Measurements from ENCODE around the gene MAPKAP1.

MAPKAP1 gene

DNA sequence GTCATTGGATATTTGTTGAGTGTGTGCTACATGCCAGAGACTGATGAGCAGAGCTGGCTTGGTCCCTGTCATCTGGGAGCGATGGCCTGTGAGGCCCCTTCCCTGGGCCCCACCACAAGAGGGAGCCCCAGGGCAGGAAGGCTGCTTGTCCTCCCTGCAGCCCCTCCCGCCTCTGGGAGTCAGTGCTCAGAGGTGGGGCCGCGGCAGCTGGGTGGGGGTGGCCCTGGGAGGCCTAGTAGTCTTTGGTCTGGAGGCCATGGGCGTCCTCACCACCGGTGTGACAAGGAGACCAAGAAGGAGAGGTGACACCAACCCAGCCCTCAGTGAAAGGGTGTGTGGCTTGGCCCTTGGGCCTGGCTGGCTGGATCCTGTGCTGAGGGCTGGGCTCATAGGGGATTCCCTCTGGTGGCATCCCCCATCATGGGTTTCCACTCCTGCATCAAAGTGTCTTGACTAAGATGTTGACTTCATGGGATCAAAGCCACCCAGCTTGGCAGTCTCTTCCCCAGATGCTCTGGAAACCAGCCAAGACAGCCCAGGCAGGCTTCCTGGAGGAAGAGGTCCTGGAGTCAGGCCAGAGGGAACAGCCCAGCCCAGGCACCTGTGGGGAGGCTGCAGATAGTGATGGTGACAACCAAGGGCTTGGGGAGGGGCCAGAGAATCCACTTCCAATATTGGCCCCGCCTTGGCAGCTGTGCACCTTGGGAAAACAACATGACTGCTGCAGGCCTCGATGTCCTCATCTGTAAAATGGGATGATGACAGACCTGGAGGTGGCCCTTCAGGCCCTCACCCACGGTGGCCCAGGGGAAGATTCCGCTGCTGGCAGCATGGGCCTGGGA, 278.7 kb downstream of the MAPKAP1 start:
- no peak for TF ChIP-seq CTCF (IDR thresholded peaks at IDR 0.05)
- Histone ChIP-seq H3K4me1 (ENCODE audit: control insufficient read depth in 1 of 2, insufficient read depth in 1 of 2, low read depth in 1 of 2, low read length in 1 of 2) (no peaks in the 10 kb centered on the region), H3K9me3 (no peaks in the 10 kb centered on the region), H3K27ac (no peak overlapping the region), H3K4me3 (ENCODE audit: low read depth in 1 of 2, low read length in 1 of 2) (no peak overlapping the region), H3K36me3 (no peaks in the 10 kb centered on the region), H3K27me3 (no peaks in the 10 kb centered on the region)

GRCh38 chr9:125427556-125427955, 279.5 kb downstream of the MAPKAP1 start:
- Histone ChIP-seq H3K36me3 (no peaks in the 10 kb centered on the region), H3K9me3 (no peaks in the 10 kb centered on the region), H3K27me3 (no peaks in the 10 kb centered on the region), H3K4me1 (ENCODE audit: control insufficient read depth in 1 of 2, insufficient read depth in 1 of 2, low read depth in 1 of 2, low read length in 1 of 2) (no peaks in the 10 kb centered on the region), H3K27ac (no peak overlapping the region), H3K4me3 (ENCODE audit: low read depth in 1 of 2, low read length in 1 of 2) (no peak overlapping the region)
- no peak for TF ChIP-seq CTCF (IDR thresholded peaks at IDR 0.05)

- Histone ChIP-seq H3K27ac (no peak overlapping the region), H3K27me3 (no peaks in the 10 kb centered on the region), H3K4me1 (ENCODE audit: control insufficient read depth in 1 of 2, insufficient read depth in 1 of 2, low read depth in 1 of 2, low read length in 1 of 2) (no peaks in the 10 kb centered on the region), H3K4me3 (ENCODE audit: low read depth in 1 of 2, low read length in 1 of 2) (no peak overlapping the region), H3K36me3 (no peaks in the 10 kb centered on the region), H3K9me3 (no peaks in the 10 kb centered on the region)
- no peak for TF ChIP-seq CTCF (IDR thresholded peaks at IDR 0.05)
Observed at GRCh38 chr9:125426926-125427325, 280.1 kb downstream of the MAPKAP1 start.

GRCh38 chr9:125425901-125426515, 281.0 kb downstream of the MAPKAP1 start:
- TF ChIP-seq CTCF (IDR thresholded peaks at IDR 0.05): no peak
- Histone ChIP-seq H3K9me3 (no peaks in the 10 kb centered on the region), H3K36me3 (no peaks in the 10 kb centered on the region), H3K4me3 (ENCODE audit: low read depth in 1 of 2, low read length in 1 of 2) (no peak overlapping the region), H3K27ac (no peak overlapping the region), H3K4me1 (ENCODE audit: control insufficient read depth in 1 of 2, insufficient read depth in 1 of 2, low read depth in 1 of 2, low read length in 1 of 2) (no peaks in the 10 kb centered on the region), H3K27me3 (no peaks in the 10 kb centered on the region)

DNA sequence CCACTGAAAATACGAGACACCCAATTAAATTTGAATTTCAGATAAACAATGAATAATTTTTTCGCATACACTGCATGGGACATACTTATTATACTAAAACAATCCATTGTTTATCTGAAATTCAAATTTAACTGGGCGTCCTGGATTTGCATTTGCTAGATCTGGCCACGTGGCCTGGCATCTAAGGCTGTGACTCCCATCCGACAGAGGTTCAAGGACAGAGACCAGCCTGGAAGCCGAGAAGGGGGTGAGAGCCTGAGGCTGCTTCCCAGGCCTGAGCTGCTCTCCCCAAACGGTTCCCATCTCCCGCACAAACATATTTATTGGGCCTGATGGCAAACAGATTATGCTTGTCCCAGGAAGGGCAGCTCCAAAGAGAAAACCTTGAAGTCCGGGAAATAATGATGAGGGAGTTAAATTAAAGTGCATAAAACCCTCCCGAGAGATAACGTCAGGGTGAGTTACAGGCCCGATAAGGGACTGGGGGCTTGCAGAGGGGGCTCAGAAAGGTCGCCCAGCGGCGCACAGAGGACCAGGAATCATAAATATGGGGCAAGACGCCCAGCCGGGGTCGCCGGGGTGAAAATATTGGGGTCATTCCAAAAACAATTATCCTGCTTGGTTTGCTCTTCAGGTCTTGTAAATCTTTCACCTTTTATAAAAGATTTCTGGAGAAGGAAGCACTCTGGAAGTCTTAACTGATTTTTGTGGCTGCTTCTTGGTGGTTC, 281.7 kb downstream of the MAPKAP1 start:
- Histone ChIP-seq H3K4me3 (ENCODE audit: low read depth in 1 of 2, low read length in 1 of 2) (no peak overlapping the region), H3K27ac (no peak overlapping the region), H3K4me1 (ENCODE audit: control insufficient read depth in 1 of 2, insufficient read depth in 1 of 2, low read depth in 1 of 2, low read length in 1 of 2) (no peaks in the 10 kb centered on the region), H3K27me3 (no peaks in the 10 kb centered on the region), H3K36me3 (no peaks in the 10 kb centered on the region), H3K9me3 (no peaks in the 10 kb centered on the region)
- no peak for TF ChIP-seq CTCF (IDR thresholded peaks at IDR 0.05)
